HEK293 (cell line): ENCODE data around the gene TNIK.
A peak's percentile ranks its signal among the peaks of the same experiment; 100 is the strongest.

ENCODE experiments used
- ATF2 ChIP-seq: fragments of 450-650 bp; formaldehyde crosslinking; IDR thresholded peaks from 2 replicates; pipeline ENCODE4 v1.5.1; 2016; ENCODE audit warnings: missing biosample characterization, missing genetic modification characterization, low read depth
- BCL11B ChIP-seq: fragments of 450-650 bp; formaldehyde crosslinking; IDR thresholded peaks from 2 replicates; pipeline ENCODE4 v1.5.1; 2016; ENCODE audit warnings: low read depth, missing biosample characterization, missing genetic modification characterization
- GFI1B ChIP-seq: fragments of 450-650 bp; formaldehyde crosslinking; IDR thresholded peaks from 2 replicates; pipeline ENCODE4 v1.5.1; 2016; ENCODE audit warnings: missing biosample characterization, missing genetic modification characterization
- GLIS1 ChIP-seq: fragments of 450-650 bp; formaldehyde crosslinking; IDR thresholded peaks from 2 replicates; pipeline ENCODE4 v1.5.1; 2016; ENCODE audit warnings: missing biosample characterization, missing genetic modification characterization
- HIC1 ChIP-seq: fragments of 450-650 bp; formaldehyde crosslinking; IDR thresholded peaks from 2 replicates; pipeline ENCODE4 v1.5.1; 2016; ENCODE audit warnings: missing biosample characterization, missing genetic modification characterization
- KLF9 ChIP-seq: fragments of 450-650 bp; formaldehyde crosslinking; IDR thresholded peaks from 2 replicates; pipeline ENCODE4 v1.5.1; 2016; ENCODE audit warnings: missing biosample characterization, missing genetic modification characterization, low read depth
- ZBTB10 ChIP-seq: fragments of 450-650 bp; formaldehyde crosslinking; IDR thresholded peaks from 2 replicates; pipeline ENCODE4 v1.5.1; 2016; ENCODE audit warnings: missing biosample characterization, missing genetic modification characterization
- ZBTB11 ChIP-seq: fragments of 450-650 bp; formaldehyde crosslinking; conservative IDR thresholded peaks from 2 replicates; pipeline ENCODE4 v1.5.1; 2016; ENCODE audit warnings: low read depth, missing biosample characterization, missing genetic modification characterization
- ZBTB21 ChIP-seq: fragments of 450-650 bp; formaldehyde crosslinking; IDR thresholded peaks from 2 replicates; pipeline ENCODE4 v1.5.1; 2017; ENCODE audit warnings: missing biosample characterization, missing genetic modification characterization
- ZBTB48 ChIP-seq: fragments of 450-650 bp; formaldehyde crosslinking; IDR thresholded peaks from 2 replicates; pipeline ENCODE4 v1.5.1; 2016; ENCODE audit warnings: missing biosample characterization, missing genetic modification characterization
- ZIC2 ChIP-seq: fragments of 450-650 bp; formaldehyde crosslinking; IDR thresholded peaks from 2 replicates; pipeline ENCODE4 v1.5.1; 2016; ENCODE audit warnings: missing biosample characterization, missing genetic modification characterization
- ZNF175 ChIP-seq: fragments of 450-650 bp; formaldehyde crosslinking; IDR thresholded peaks from 2 replicates; pipeline ENCODE4 v1.5.1; 2016; ENCODE audit warnings: missing biosample characterization, missing genetic modification characterization
- ZNF184 ChIP-seq: fragments of 450-650 bp; IDR thresholded peaks from 2 replicates; pipeline ENCODE4 v1.5.1; 2018; ENCODE audit warnings: missing biosample characterization, mild to moderate bottlenecking, missing genetic modification characterization
- ZNF350 ChIP-seq: fragments of 450-650 bp; formaldehyde crosslinking; IDR thresholded peaks from 2 replicates; pipeline ENCODE4 v1.5.0; 2017; ENCODE audit warnings: missing biosample characterization, mild to moderate bottlenecking, missing genetic modification characterization
- ZNF391 ChIP-seq: fragments of 450-650 bp; formaldehyde crosslinking; IDR thresholded peaks from 2 replicates; pipeline ENCODE4 v1.5.1; 2016; ENCODE audit warnings: low read depth, missing biosample characterization, missing genetic modification characterization, borderline replicate concordance
- ZNF394 ChIP-seq: fragments of 450-650 bp; formaldehyde crosslinking; IDR thresholded peaks from 2 replicates; pipeline ENCODE4 v1.5.1; 2016; ENCODE audit warnings: missing biosample characterization, missing genetic modification characterization, mild to moderate bottlenecking, moderate library complexity, borderline replicate concordance
- ZNF416 ChIP-seq: fragments of 450-650 bp; formaldehyde crosslinking; IDR thresholded peaks from 2 replicates; pipeline ENCODE4 v1.5.1; 2016; ENCODE audit warnings: missing biosample characterization, missing genetic modification characterization
- ZNF473 ChIP-seq: fragments of 450-650 bp; formaldehyde crosslinking; IDR thresholded peaks from 2 replicates; pipeline ENCODE4 v1.5.1; 2017; ENCODE audit warnings: missing biosample characterization, missing genetic modification characterization
- ZNF623 ChIP-seq: fragments of 450-650 bp; formaldehyde crosslinking; IDR thresholded peaks from 2 replicates; pipeline ENCODE4 v1.5.1; 2016; ENCODE audit warnings: missing biosample characterization, missing genetic modification characterization
- ZNF692 ChIP-seq: fragments of 450-650 bp; formaldehyde crosslinking; IDR thresholded peaks from 2 replicates; pipeline ENCODE4 v1.5.1; 2016; ENCODE audit warnings: missing biosample characterization, missing genetic modification characterization
- ZNF704 ChIP-seq: fragments of 450-650 bp; formaldehyde crosslinking; IDR thresholded peaks from 2 replicates; pipeline ENCODE4 v1.5.1; 2016; ENCODE audit warnings: missing biosample characterization, missing genetic modification characterization
- ZSCAN30 ChIP-seq: fragments of 450-650 bp; IDR thresholded peaks from 2 replicates; pipeline ENCODE4 v1.5.1; 2018; ENCODE audit warnings: missing biosample characterization, mild to moderate bottlenecking, missing genetic modification characterization, moderate library complexity
- ZSCAN5A ChIP-seq: fragments of 450-650 bp; formaldehyde crosslinking; IDR thresholded peaks from 2 replicates; pipeline ENCODE4 v1.5.1; 2016; ENCODE audit warnings: missing biosample characterization, missing genetic modification characterization

TNIK gene

GRCh38 chr3:171459942-171460724, at the start of gene TNIK (continued):
- TF ChIP-seq ZBTB11 (tag by site-specific recombination): no peak
- TF ChIP-seq ZNF623 (tag by site-specific recombination): no peak
- TF ChIP-seq ZSCAN30 (tag by site-specific recombination): peak; percentile 53; the same call in 1 of the 2 replicates
- TF ChIP-seq ZNF184: no peak
- TF ChIP-seq ZNF350 (tag by site-specific recombination): no peak
- TF ChIP-seq BCL11B (tag by site-specific recombination): 0 out of 2 replicates have a peak, but pooled peaks have one; percentile 13
- TF ChIP-seq ZIC2 (tag by site-specific recombination): peak; percentile 66
- no peak for TF ChIP-seq ZSCAN5A (tag by site-specific recombination)
- no peak for TF ChIP-seq ZNF473 (tag by site-specific recombination)
- no peak for TF ChIP-seq ATF2 (tag by site-specific recombination)
- no peak for TF ChIP-seq ZNF391 (tag by site-specific recombination)
- peak; percentile 23 for TF ChIP-seq HIC1 (tag by site-specific recombination)
- peak; percentile 77; the same call in 1 of the 2 replicates for TF ChIP-seq ZNF692 (tag by site-specific recombination)
- no peak for TF ChIP-seq ZNF175 (tag by site-specific recombination)
- peak; percentile 44; the same call in 1 of the 2 replicates for TF ChIP-seq ZBTB48 (tag by site-specific recombination)
- TF ChIP-seq ZNF394: 0 out of 2 replicates have a peak, but pooled peaks have one; percentile 2
- no peak for TF ChIP-seq ZNF704 (tag by site-specific recombination)
- TF ChIP-seq ZBTB21: no peak
- TF ChIP-seq ZBTB10 (tag by site-specific recombination): 0 out of 2 replicates have a peak, but pooled peaks have one; percentile 43
- peak; percentile 95 for TF ChIP-seq KLF9 (tag by site-specific recombination)
- TF ChIP-seq GFI1B (tag by site-specific recombination): no peak
- peak; percentile 59 for TF ChIP-seq GLIS1
- no peak for TF ChIP-seq ZNF416
